AML-193 (cell line): ENCODE results near the gene LAMA1.
"Not testable (repeated sequence)": the region's sequence is repeated elsewhere in the genome, so short reads cannot be mapped to it uniquely, and the experiment has no call there.

ENCODE experiments used
- DNase-seq, 2 experiments: peaks; one replicate each; lab custom pipeline; 2025; lab: John Stamatoyannopoulos, UW

The LAMA1 gene

GRCh38 chr18:7117390-7118355 is at the start of gene LAMA1:
LAMA1 (minus strand) TSS chr18:7117797; CDS start chr18:7117720, 77 bp downstream.
- no peak for DNase-seq

- no peak for DNase-seq
Observed at GRCh38 chr18:7165846-7166393, 48.3 kb upstream of the LAMA1 start.

GRCh38 chr18:7164323-7165004 is 46.9 kb upstream of the LAMA1 start:
- DNase-seq = no peak

- no peak for DNase-seq
Observed at GRCh38 chr18:7158216-7158615, 40.6 kb upstream of the LAMA1 start.

GRCh38 chr18:7157760-7158159 is 40.2 kb upstream of the LAMA1 start:
- DNase-seq = no peak

- no peak for DNase-seq
Observed at GRCh38 chr18:7155887-7156286, 38.3 kb upstream of the LAMA1 start.

- DNase-seq = no peak
Observed at GRCh38 chr18:7155092-7155491, 37.5 kb upstream of the LAMA1 start.

- DNase-seq = no peak
Observed at GRCh38 chr18:7152440-7152839, 34.8 kb upstream of the LAMA1 start.

GRCh38 chr18:7147399-7147798 is 29.8 kb upstream of the LAMA1 start:
- no peak for DNase-seq

- no peak for DNase-seq
Observed at GRCh38 chr18:7146067-7146466, 28.5 kb upstream of the LAMA1 start.

GRCh38 chr18:7144921-7145320 is 27.3 kb upstream of the LAMA1 start:
- DNase-seq = not testable (repeated sequence)

GRCh38 chr18:7141287-7141686 is 23.7 kb upstream of the LAMA1 start:
- no peak for DNase-seq

- no peak for DNase-seq
Observed at GRCh38 chr18:7139409-7139808, 21.8 kb upstream of the LAMA1 start.

- no peak for DNase-seq
Observed at GRCh38 chr18:7133181-7133580, 15.6 kb upstream of the LAMA1 start.

- DNase-seq = no peak
Observed at GRCh38 chr18:7132356-7133150, 15.0 kb upstream of the LAMA1 start.

GRCh38 chr18:7122376-7122775 is 4.8 kb upstream of the LAMA1 start:
- no peak for DNase-seq

GRCh38 chr18:7116792-7117389 is 706 bp downstream of the LAMA1 start:
- DNase-seq = no peak

- no peak for DNase-seq
Observed at GRCh38 chr18:7116001-7116730, 1.4 kb downstream of the LAMA1 start.

GRCh38 chr18:7112936-7113335 is 4.7 kb downstream of the LAMA1 start:
- DNase-seq = no peak

GRCh38 chr18:7111134-7111533 is 6.5 kb downstream of the LAMA1 start:
- DNase-seq = no peak

- no peak for DNase-seq
Observed at GRCh38 chr18:7105943-7106342, 11.7 kb downstream of the LAMA1 start.
